HG03558 (cell line): ENCODE data around the gene FBP1.

ENCODE experiments used
- ATAC-seq: cut with Tn5 transposase; IDR thresholded peaks from one replicate; pipeline ENCODE4 v1.9.1; 2021; ENCODE audit warnings: moderate number of reproducible peaks; ENCODE audit not compliant: unreplicated experiment; ENCODE audit errors: extremely low read depth

Gene FBP1

DNA sequence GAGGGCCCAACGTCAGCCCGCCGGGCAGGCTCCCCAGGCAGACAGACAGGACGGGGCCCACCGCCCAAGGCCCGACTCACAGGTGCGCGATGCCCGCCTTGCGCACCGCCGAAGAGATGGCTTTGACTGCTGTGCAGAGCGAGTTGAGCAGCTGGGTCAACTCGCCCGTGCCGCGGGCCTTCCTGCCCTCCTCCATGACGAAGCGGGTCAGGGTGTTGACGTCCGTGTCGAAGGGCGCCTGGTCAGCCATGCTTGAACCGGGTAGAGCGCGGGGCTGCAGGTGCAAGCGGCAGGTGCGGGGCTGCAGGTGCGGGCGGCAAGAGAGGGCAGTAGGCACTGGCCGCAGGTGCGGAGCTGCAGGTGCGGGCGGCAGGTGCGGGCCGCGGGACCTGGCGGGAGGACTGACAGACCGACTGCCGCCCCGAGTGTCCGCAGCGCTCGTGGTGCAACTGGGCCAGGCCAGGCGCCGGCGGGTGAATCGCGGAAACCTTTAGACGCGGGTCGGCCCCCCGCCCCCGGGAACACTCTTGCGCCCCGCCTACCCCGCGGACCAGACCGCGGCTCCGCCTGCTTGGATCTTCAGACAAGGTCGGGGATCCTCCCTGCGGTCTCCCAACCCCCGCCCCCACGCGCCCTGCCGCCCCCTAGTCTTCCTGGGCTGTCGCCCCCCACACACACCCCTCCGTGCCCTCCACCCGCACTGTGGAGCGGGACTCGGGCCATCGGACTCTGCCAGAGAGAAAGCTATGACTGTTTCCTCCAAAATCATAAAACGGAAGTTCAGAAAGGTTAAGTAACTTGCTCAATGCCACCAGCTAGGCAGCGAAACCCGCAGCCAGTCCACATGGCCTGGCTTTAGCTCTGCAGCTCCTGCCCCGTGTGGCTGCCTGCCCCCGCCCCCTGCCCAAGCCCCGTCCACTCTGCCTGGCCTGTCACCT is at the start of gene FBP1:
FBP1 (minus strand) TSS at position 458 of the 938 bp plus-strand sequence; CDS start at position 250, 208 bp downstream.
- ATAC-seq: no peak

DNA sequence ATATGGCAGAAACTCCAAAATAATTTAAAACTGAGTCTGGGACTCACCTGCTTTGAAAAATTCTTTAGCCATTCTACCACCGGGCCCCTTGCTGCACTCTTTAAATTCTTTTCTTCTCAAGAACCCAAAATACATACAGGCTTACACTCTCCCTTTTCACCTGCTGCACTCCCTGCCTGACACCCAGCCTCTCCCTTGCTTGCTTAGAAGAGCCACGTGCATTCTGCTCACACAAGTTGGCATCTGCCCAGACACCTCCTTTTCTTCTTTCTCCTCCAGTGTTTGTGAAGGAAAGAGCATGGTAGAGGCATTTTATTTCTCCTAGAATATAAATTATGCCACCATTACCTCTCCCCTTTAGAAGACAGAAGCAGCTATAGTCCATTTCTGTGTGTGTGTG is 48.1 kb upstream of the FBP1 start:
- no peak for ATAC-seq

DNA sequence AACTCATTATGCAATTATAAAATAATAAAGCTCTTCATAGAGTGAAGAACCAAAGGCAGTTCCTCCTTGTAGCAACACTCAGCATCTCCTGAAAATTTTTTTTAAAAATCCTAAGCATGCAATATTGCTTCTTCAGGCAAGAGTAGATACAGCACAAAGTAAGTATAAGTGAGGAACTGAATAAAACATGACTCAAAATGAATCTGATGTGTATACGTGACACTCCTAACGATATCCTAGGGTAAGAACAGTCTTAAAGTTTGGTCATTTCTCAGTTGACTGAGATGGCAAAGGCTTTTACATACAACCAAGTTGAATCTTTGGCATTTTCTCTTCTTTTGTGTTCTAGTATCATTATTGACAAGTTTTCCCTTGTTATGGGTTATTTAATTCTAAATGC is 46.0 kb upstream of the FBP1 start:
- ATAC-seq: no peak

DNA sequence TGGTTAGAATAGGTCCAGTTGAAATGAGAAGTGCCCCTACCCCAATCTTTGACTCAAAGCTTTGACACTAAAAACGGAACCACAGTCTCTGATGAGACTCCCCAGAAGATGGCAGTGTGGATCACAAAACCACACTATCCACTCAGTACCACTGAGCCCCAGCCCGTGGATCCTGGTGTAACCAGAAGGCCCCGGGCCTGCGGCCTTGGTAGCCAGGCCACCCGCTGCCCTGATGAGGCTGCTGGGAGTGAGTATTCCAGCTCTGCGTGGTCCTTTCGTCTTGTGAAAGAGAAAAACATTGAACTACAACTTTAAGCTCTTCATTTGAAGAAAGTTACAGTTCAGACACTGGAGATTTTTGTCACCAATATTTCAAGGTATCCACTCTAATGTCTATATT is 42.2 kb upstream of the FBP1 start:
- no peak for ATAC-seq

DNA sequence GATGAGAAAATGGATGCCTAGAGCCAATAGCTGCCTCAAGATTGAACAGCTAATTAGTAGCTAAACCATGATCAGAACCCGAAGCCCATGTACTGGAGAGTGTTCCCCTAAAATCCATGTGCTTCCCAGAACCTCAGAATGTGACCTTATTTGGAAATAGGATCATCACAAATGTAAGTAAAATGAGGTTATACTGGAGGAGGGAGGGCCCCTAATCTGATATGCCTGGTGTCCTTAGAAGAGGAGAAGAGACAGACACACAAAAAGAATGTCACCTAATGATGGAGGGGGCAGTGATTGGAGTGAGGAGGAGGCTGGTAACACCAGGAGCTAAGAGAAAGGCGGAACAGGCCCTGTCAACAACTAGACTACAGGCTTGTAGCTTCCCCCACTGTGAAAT is 41.3 kb upstream of the FBP1 start:
- ATAC-seq: no peak

DNA sequence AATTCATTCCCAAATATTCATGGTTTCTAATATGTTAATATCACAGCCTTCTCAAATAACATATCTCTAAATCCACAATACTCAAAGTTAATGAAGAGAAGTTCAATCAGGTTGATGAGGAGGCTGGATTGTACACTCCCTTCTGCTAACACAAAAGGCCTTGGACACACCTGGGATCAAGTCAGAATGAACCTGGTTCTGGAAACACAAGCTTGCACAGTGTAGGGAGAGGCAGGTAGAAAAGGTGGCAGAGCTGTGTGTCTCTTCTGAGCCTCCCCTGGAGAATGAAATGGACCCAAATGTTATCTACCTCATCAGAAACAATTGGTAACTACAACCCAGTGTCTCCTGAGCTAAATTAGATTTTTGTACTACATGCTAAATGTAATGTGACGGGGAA is 40.7 kb upstream of the FBP1 start:
- ATAC-seq: no peak

DNA sequence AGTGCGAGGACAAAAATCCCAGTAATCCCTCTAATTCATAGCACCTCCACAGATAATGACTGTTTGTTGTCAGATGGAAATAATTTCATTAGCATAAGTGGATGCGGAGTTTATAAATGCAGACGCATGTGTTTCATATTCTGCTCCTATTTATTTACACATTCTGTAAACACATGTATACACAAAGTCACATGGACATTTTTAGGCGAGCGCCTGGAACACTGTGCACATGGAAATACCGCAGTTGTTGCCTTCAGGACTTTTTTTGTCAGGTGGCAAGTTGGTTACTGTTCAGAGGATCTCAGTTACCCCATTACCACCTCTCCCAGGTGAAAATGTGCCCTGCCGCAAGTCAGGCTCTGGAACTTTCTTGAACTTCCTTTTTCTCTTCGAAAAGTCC is 40.3 kb upstream of the FBP1 start:
- ATAC-seq: no peak

DNA sequence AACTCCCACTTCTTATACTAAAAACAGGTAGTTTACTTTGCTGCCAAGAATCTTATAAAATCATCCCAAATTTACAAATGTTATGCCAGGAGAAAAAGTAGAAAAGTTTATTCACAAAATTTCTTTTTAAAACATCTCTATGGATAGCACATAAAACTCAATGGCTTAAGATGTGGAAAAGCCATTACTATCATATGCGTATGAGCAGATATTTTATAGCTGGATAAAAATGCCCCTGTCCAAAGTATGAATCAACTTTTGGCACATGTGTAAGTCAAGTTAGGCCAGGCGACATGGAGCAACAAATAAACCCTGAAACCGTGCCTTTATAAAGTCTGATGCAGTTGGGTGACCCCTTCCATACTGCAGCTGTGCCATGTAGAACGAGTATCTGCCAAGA is 38.6 kb upstream of the FBP1 start:
- no peak for ATAC-seq

DNA sequence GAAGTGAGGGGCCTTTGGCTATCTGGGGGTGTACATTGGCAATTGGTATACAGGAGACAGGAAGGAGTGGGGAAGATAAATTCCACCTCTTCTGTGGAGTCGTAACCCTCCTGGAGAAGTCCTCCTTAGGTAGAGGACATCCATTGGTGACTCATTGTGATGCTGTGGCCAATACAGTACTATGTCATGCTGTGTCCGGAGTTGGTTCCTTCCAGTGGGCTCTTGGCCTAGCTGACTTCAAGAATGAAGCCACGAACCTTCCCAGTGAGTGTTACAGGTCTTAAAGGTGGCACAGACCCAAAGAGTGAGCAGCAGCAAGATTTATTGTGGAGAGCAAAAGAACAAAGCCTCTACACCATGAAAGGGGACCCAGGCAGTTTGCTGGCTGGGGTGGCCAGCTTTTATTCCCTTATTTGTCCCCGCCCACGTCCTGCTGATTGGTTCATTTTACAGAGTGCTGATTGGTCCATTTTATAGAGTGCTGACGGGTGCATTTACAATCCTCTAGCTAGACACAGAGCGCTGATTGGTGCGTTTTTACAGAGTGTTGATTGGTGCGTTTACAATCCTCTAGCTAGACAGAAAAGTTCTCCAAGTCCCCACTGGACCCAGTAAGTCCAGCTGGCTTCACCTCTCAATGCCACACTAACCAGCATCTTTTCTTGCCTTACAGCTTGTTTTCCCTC is 37.3 kb upstream of the FBP1 start:
- no peak for ATAC-seq

DNA sequence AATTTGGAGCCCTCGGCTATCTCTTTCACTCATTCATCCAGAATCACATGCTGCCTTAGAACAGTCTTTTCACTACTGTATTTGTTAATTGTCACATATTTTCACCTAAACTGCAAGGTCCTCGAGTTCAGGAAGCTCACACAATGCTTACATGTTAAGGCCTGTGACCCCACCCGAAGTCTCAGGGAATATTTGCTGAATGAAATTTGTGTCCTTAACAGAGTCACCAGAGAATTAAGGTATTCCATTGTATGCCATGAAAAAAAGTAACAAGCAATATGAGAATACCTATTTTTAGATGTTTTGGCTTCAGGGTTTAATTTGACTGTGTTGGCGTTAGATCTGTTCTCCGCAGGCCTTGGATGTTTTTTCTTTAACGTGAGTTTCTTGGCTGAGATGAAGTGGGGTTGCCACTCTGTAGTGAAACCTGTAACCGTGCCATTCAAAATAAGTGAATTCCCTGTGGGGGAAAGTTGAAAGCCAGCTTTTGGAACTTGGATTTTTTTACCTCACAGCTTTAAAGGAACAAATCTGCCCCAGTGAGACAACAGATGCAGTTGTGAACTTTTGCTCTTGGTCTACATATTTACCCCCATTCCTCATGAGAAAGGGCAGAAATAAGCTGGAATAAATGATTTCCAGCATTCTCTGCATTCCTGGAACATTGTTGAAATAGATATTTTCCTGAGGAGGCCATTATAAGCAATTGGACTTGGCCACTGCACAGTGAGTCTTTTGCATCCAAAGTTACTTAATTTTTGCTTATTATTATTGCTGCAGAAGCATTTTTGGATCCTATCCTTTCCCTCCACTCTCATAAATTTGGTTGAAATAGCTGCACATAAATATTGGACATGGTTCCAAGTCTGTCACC is 35.9 kb upstream of the FBP1 start:
- ATAC-seq: no peak

DNA sequence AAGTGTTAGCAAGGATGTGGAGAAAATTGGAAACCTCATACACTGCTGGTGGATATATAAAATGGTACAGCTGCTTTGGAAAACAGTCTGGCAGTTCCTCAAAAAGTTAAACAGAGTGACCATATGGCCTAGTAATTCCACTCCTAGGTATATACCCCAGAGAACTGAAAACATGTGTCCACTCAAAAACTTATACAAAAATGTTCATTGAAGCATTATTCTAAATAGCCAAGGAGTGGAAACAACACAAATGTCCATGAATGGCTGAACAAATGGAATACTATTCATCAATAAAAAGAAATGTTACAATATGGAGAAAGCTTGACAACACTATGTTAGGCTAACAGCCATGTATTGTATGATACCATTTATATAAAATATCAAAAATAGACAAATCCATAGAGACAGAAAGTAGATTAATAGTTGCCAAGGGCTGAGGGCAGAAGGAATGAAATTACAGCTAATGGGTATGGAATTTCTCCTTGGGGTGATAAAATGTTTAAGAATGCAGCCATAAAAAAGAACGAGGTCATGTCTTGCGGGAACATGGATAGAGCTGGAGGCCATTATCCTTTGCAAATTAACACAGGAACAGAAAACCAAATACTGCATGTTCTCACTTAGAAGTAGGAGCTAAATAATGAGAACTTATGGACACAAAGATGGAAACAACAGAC is 33.6 kb upstream of the FBP1 start:
- no peak for ATAC-seq

DNA sequence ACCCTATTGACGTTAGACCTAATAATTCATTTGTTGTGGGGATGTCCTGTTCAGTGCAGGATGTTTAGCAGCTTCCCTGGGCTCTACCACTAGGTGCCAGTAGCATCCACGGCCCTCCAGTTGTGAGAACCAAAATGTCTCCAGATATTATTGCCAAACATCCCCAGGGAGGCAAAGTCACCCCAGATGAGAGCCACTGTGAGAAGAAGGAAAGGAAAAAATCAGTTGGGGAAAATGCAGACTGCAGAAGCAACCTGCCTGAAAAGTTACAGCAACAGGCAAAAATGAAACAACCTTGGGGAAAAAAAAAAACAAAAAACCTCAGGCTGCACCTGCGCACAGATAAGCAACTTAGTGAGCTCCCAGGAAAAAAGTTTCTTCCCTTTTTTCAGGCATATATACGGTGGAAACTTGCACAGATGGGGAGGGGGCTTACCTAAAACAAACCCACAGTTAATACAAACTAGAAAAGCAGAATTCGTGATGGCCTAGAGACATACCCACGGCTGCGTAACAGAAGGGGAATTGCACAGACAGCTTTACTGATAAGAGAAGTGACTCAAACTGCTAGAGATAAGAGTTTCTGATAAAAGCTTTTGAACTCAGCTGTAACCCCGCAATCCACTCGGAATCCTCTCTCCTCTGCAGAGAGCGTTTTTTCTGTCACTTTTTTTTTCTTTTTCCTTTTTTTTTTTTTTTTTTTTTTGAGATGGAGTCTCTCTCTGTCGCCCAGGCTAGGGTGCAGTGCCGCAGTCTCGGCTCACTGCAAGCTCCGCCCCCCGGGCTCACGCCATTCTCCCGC is 29.8 kb upstream of the FBP1 start:
- ATAC-seq: no peak

DNA sequence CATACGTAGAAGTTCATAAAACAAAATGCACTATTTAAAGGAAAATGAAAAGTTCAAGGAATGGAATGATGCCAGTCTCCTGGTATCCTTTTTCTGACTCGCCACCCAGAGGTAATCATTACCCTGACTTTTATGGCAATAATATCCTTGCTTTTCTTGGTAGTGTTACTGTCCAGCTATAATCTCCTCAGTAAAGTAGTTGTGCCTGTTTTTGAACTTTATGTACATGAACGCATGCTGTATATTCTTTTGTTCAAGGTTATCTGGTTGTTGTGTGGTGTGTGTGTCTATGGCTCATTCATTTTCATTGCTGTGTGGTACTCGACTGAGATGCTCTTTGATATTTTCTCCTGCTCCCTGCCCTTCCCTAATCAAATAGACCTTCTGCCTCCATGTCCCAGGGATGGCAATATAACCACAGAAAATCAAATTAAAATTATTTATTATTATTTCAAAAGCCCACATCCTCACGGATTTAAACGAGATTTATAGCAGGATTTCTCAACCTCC is 29.2 kb upstream of the FBP1 start:
- ATAC-seq: no peak

DNA sequence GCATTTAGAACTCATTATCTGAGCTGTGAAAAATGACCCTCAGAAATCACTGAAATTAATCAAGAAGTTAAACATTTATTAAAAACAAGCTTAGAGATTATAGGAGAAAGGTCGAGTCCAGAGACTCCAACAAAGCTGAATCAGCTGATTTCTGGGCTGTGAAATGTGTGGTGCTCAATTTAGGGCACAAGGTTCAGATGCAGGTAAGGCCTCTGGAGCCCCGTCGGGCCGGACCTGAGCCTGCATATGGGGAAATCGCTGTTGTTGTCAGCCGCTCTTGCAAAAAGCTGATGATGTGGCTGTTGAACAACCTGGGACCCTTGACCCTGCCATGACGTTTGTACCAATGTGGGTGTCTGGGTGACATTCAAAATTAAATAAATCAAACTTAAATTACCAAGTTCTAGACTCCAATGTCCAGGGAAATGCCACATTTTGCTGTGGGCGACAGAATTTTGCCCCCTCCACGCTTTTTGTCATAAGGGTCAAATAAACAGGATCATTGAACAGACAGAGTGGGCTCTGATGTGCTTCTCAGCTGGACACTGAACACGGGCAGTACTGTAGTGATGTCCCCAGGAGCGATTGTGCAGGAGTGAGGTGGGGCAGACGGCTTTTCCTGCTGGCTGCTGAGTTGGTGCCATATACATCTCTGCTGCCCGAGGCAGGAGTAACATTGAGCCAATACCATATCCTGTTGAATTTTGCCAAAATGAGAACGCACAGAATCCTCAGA is 27.2 kb upstream of the FBP1 start:
- ATAC-seq: no peak

DNA sequence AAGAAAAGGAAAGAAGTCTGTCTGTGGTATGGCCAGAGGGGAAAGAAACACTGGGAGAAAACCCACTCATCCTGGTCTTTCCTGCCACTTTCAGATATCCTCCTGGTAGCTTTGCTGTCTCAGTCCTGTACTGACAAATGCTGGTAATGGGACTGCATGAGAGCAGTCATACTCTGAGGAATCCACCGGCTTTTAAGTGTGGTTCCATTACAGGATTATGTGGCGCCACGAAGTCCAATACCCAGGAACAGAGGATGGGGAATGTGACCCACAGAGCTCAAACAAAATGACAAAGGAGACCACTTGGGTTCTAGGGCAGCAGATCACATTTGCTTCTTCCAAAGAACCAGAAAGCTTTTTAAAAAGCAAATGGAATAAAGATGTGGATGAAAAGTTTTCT is 26.3 kb upstream of the FBP1 start:
- no peak for ATAC-seq

DNA sequence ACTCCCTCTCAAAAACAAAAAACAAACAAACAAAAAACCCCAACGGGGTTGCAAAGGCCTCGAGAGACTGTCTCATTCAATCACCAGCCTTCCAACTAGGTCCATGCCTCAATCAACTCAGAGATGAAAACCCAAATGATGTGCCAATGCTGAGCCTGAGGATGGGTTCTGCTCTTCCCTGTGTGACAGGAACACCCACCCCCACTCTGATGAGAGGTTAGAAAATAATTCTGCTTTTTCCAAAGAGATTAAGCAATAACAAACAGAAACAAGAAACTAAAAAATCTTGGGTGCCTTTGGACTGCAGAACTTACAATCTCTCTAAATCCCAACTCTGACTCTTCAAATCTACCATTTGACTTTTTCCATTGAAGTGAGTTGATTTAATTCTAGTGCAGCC is 25.5 kb upstream of the FBP1 start:
- no peak for ATAC-seq

DNA sequence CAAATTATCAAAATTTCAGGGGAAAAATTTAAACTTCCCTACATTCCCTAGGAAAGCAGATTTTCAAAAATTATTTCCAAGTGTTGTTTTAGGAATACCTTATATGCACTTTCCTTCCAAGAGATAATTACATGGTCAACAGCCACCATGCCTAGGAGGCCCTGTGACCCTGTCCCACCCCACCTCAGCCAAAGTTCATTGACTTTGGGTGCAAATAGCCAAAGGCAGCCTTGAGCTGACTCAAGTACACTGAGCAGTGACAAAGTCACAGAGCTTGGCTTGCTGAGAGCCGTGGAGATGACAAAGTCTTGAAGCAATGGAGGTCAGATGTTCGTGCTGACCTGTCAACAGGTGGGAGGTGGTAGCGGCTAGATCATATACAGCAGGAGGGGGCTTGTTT is 24.3 kb upstream of the FBP1 start:
- ATAC-seq: no peak

DNA sequence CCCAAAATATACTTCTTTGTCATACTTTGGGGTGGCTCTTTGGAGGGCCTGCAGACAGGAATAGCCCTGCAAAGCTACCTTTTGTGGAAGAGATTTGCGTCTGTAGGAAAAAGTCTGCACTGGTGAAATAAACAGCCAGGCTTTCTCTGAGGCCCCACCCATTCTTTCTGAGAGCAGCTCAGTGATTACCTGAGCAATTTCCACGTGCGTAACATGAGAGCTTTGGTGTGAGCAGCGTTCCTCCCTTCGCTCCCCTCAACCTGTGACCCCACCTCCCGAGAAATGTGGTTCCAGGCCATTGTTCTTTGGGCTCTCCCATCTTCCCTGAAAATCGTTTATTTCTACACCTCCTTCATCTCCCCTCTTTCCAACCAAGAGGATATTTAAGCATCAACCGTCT is 23.8 kb upstream of the FBP1 start:
- ATAC-seq: no peak
